ENCODE measurements around the gene SCGB1C2.

The SCGB1C2 gene

GRCh38 chr17:178292-179065, 41.1 kb downstream of the SCGB1C2 start:
- Histone ChIP-seq H3K4me1 (ENCODE audit: control insufficient read depth, low read depth, low read length) (no peaks in the 10 kb centered on the region), H3K9me3 (ENCODE audit: control insufficient read depth, low read depth, low read length) (no peaks in the 10 kb centered on the region), H3K9ac (ENCODE audit: low read length) (no peak overlapping the region), H3K4me3 (ENCODE audit: low read length) (no peak overlapping the region), H3K27me3 (ENCODE audit: control insufficient read depth, insufficient read depth, low read length) (peaks cover 60% of the 10 kb centered on the region), H3K36me3 (ENCODE audit: control insufficient read depth, low read depth, low read length) (no peaks in the 10 kb centered on the region), H3K27ac (ENCODE audit: low read length) (no peak overlapping the region)

- no peak overlapping the region for H3K9ac ChIP-seq (ENCODE audit: low read length)
Measured at GRCh38 chr17:179066-179432, 41.7 kb downstream of the SCGB1C2 start.

GRCh38 chr17:179781-180380, 42.5 kb downstream of the SCGB1C2 start:
- Histone ChIP-seq H3K9ac (ENCODE audit: low read length) (no peak overlapping the region), H3K4me1 (ENCODE audit: control insufficient read depth, low read depth, low read length) (no peaks in the 10 kb centered on the region), H3K36me3 (ENCODE audit: control insufficient read depth, low read depth, low read length) (no peaks in the 10 kb centered on the region), H3K4me3 (ENCODE audit: low read length) (peak overlapping the region; percentile 39), H3K27ac (ENCODE audit: low read length) (no peak overlapping the region), H3K9me3 (ENCODE audit: control insufficient read depth, low read depth, low read length) (no peaks in the 10 kb centered on the region), H3K27me3 (ENCODE audit: control insufficient read depth, insufficient read depth, low read length) (peaks cover 73% of the 10 kb centered on the region)

More at GRCh38 chr17:179066-179432, 41.7 kb downstream of the SCGB1C2 start:
- H3K27ac ChIP-seq (ENCODE audit: low read length) = no peak overlapping the region
- H3K27me3 ChIP-seq (ENCODE audit: control insufficient read depth, insufficient read depth, low read length) = peaks cover 65% of the 10 kb centered on the region
- H3K4me3 ChIP-seq (ENCODE audit: low read length) = no peak overlapping the region
- no peaks in the 10 kb centered on the region for H3K9me3 ChIP-seq (ENCODE audit: control insufficient read depth, low read depth, low read length)
- H3K36me3 ChIP-seq (ENCODE audit: control insufficient read depth, low read depth, low read length) = no peaks in the 10 kb centered on the region
- no peaks in the 10 kb centered on the region for H3K4me1 ChIP-seq (ENCODE audit: control insufficient read depth, low read depth, low read length)

- Histone ChIP-seq H3K9ac (ENCODE audit: low read length) (no peak overlapping the region), H3K9me3 (ENCODE audit: control insufficient read depth, low read depth, low read length) (no peaks in the 10 kb centered on the region), H3K4me1 (ENCODE audit: control insufficient read depth, low read depth, low read length) (no peaks in the 10 kb centered on the region), H3K27ac (ENCODE audit: low read length) (no peak overlapping the region), H3K36me3 (ENCODE audit: control insufficient read depth, low read depth, low read length) (no peaks in the 10 kb centered on the region), H3K4me3 (ENCODE audit: low read length) (peak overlapping the region; percentile 39), H3K27me3 (ENCODE audit: control insufficient read depth, insufficient read depth, low read length) (peaks cover 73% of the 10 kb centered on the region)
Measured at GRCh38 chr17:180381-181244, 43.2 kb downstream of the SCGB1C2 start.

- H3K9me3 ChIP-seq (ENCODE audit: control insufficient read depth, low read depth, low read length) = no peaks in the 10 kb centered on the region
- H3K27ac ChIP-seq (ENCODE audit: low read length) = no peak within 1 kb of the TSS
- H3K36me3 ChIP-seq (ENCODE audit: control insufficient read depth, low read depth, low read length) = no peaks in the 10 kb centered on the region
- no peak within 1 kb of the TSS for H3K9ac ChIP-seq (ENCODE audit: low read length)
- no peaks in the 10 kb centered on the region for H3K4me1 ChIP-seq (ENCODE audit: control insufficient read depth, low read depth, low read length)
- peaks cover 73% of the 10 kb centered on the region for H3K27me3 ChIP-seq (ENCODE audit: control insufficient read depth, insufficient read depth, low read length)
- peak within 1 kb of the TSS; percentile 39 for H3K4me3 ChIP-seq (ENCODE audit: low read length)
Measured at GRCh38 chr17:181245-182049, 44.1 kb downstream of the SCGB1C2 start, which contains the start of gene DOC2B. DOC2B (minus strand) TSS chr17:181650; CDS start chr17:181479, 171 bp downstream.

GRCh38 chr17:182050-182751, 44.8 kb downstream of the SCGB1C2 start:
- Histone ChIP-seq H3K4me3 (ENCODE audit: low read length) (peak overlapping the region; percentile 31), H3K4me1 (ENCODE audit: control insufficient read depth, low read depth, low read length) (no peaks in the 10 kb centered on the region), H3K9ac (ENCODE audit: low read length) (no peak overlapping the region), H3K27ac (ENCODE audit: low read length) (no peak overlapping the region), H3K27me3 (ENCODE audit: control insufficient read depth, insufficient read depth, low read length) (peaks cover 73% of the 10 kb centered on the region), H3K36me3 (ENCODE audit: control insufficient read depth, low read depth, low read length) (no peaks in the 10 kb centered on the region), H3K9me3 (ENCODE audit: control insufficient read depth, low read depth, low read length) (no peaks in the 10 kb centered on the region)

GRCh38 chr17:183021-183420, 45.7 kb downstream of the SCGB1C2 start:
- Histone ChIP-seq H3K27me3 (ENCODE audit: control insufficient read depth, insufficient read depth, low read length) (peaks cover 65% of the 10 kb centered on the region), H3K4me1 (ENCODE audit: control insufficient read depth, low read depth, low read length) (no peaks in the 10 kb centered on the region), H3K9me3 (ENCODE audit: control insufficient read depth, low read depth, low read length) (no peaks in the 10 kb centered on the region), H3K36me3 (ENCODE audit: control insufficient read depth, low read depth, low read length) (no peaks in the 10 kb centered on the region), H3K4me3 (ENCODE audit: low read length) (no peak overlapping the region), H3K27ac (ENCODE audit: low read length) (no peak overlapping the region), H3K9ac (ENCODE audit: low read length) (no peak overlapping the region)

- no peak overlapping the region for H3K4me3 ChIP-seq (ENCODE audit: low read length)
- H3K4me1 ChIP-seq (ENCODE audit: control insufficient read depth, low read depth, low read length) = no peaks in the 10 kb centered on the region
- H3K9me3 ChIP-seq (ENCODE audit: control insufficient read depth, low read depth, low read length) = no peaks in the 10 kb centered on the region
- H3K36me3 ChIP-seq (ENCODE audit: control insufficient read depth, low read depth, low read length) = no peaks in the 10 kb centered on the region
- H3K27ac ChIP-seq (ENCODE audit: low read length) = no peak overlapping the region
- H3K9ac ChIP-seq (ENCODE audit: low read length) = no peak overlapping the region
- peaks cover 40% of the 10 kb centered on the region for H3K27me3 ChIP-seq (ENCODE audit: control insufficient read depth, insufficient read depth, low read length)
Measured at GRCh38 chr17:185445-186138, 48.2 kb downstream of the SCGB1C2 start.

GRCh38 chr17:187130-187529, 49.8 kb downstream of the SCGB1C2 start:
- H3K9ac ChIP-seq (ENCODE audit: low read length) = no peak overlapping the region
- no peak overlapping the region for H3K27ac ChIP-seq (ENCODE audit: low read length)
- H3K4me3 ChIP-seq (ENCODE audit: low read length) = no peak overlapping the region
- no peaks in the 10 kb centered on the region for H3K36me3 ChIP-seq (ENCODE audit: control insufficient read depth, low read depth, low read length)
- no peaks in the 10 kb centered on the region for H3K4me1 ChIP-seq (ENCODE audit: control insufficient read depth, low read depth, low read length)
- peaks cover 27% of the 10 kb centered on the region for H3K27me3 ChIP-seq (ENCODE audit: control insufficient read depth, insufficient read depth, low read length)
- H3K9me3 ChIP-seq (ENCODE audit: control insufficient read depth, low read depth, low read length) = no peaks in the 10 kb centered on the region
